Measurements from ENCODE around the gene E2F2.
"Not testable (repeated sequence)": the region's sequence is repeated elsewhere in the genome, so short reads cannot be mapped to it uniquely, and the experiment has no call there.

The E2F2 gene

GRCh38 chr1:23545851-23546250 is 14.8 kb upstream of the E2F2 start:
- no peak for DNase-seq

- DNase-seq: peak; percentile 59 to 85
These were observed 13.7 kb upstream of the E2F2 start for GRCh38 chr1:23544444-23545389.

GRCh38 chr1:23543707-23544443 is 12.8 kb upstream of the E2F2 start:
- no peak for DNase-seq

GRCh38 chr1:23542940-23543339 is 11.9 kb upstream of the E2F2 start:
- DNase-seq: not testable (repeated sequence)

GRCh38 chr1:23539698-23540266 is 8.7 kb upstream of the E2F2 start:
- peak; percentile 75 to 93 for DNase-seq

- DNase-seq: no peak
These were observed 6.4 kb upstream of the E2F2 start for GRCh38 chr1:23537296-23537973.

GRCh38 chr1:23533246-23534023 is 2.4 kb upstream of the E2F2 start:
- no peak for DNase-seq

- peak in 1 of 2 experiments; percentile 58 for DNase-seq
These were observed 595 bp upstream of the E2F2 start for GRCh38 chr1:23531562-23532094.

- DNase-seq: peak in 1 of 2 experiments; percentile 68
These were observed 816 bp downstream of the E2F2 start for GRCh38 chr1:23530087-23530746.

- peak in 1 of 2 experiments; percentile 37 for DNase-seq
These were observed 1.6 kb downstream of the E2F2 start for GRCh38 chr1:23529146-23530086.

- DNase-seq: peak; percentile 33 to 70
These were observed 2.6 kb downstream of the E2F2 start for GRCh38 chr1:23528250-23528978.

- no peak for DNase-seq
These were observed 3.2 kb downstream of the E2F2 start for GRCh38 chr1:23527900-23528249.

- no peak for DNase-seq
These were observed 3.7 kb downstream of the E2F2 start for GRCh38 chr1:23527366-23527765.

GRCh38 chr1:23526329-23527041 is 4.5 kb downstream of the E2F2 start:
- DNase-seq: no peak

- DNase-seq: no peak
These were observed 5.3 kb downstream of the E2F2 start for GRCh38 chr1:23525558-23526250.

GRCh38 chr1:23524716-23525401 is 6.2 kb downstream of the E2F2 start:
- peak; percentile 16 to 37 for DNase-seq

- DNase-seq: no peak
These were observed 6.9 kb downstream of the E2F2 start for GRCh38 chr1:23524163-23524562.

Measured in NCI-H526 (cell line).